GM19455 (cell line): ENCODE measurements around the gene IDI1.
"Not testable (repeated sequence)": the region's sequence is repeated elsewhere in the genome, so short reads cannot be mapped to it uniquely, and the experiment has no call there.

Experiments used
- ATAC-seq: cut with Tn5 transposase; IDR thresholded peaks from one replicate; pipeline ENCODE4 v1.9.1; 2021; ENCODE audit not compliant: unreplicated experiment

The IDI1 gene

DNA sequence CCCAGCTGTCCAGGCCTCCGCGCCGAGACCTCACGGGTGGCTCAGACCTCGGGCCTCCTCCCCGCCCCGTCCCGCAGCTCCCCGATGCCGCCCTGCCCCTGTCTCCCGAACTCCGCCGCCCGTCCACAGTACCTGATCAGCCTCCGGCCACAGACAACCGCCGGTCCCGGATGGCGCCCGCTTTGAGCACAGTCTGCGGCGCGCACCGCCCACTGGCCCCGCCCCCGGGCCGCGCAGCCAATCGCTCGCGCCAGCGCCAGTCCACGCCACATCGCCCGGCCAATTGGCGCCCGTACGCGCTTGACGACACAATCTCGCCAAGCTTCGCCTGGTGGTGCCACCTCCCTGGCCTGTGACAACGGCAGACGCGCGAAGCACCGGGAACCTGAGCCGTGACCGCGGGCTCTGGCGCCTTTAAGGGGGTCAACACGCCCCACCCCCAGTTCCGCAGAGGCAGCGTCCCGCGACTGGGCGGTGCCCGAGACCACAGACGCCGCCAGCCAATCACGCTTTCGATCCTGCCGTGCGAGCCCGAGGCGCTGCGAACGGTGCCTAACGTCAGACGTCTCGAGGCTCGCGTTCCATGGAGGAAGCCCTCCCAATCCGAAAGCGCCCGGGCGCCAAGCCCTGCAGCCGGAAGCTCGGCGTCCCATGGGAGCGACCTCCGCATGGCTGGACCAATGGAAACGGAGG lies at the start of gene IDI1:
TSS of gene IDI1 (minus strand) at position 388 of the 693 bp plus-strand sequence. CDS start at position 272, 116 bp downstream.
- peak; percentile 79 for ATAC-seq

DNA sequence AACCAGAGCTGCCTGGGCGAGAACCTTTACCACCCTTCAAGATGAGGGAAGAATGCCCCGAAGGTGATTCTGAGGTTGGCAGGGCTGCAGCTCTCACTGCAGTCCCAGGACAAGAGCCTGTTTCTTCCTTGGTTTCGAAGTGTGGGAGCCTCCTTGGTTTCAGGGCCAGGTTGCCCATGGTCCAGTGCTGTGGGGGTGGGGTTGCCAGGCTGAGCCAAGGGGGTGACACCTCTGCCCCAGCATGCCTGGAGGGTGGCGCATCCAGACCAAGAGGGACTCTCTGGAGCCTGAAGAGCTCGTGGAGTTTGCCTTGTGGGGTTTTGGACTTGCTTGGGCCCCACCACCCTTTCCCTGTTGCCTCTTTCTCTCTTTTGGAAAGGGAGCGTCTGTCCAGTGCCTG lies 48.5 kb upstream of the IDI1 start:
- no peak for ATAC-seq

DNA sequence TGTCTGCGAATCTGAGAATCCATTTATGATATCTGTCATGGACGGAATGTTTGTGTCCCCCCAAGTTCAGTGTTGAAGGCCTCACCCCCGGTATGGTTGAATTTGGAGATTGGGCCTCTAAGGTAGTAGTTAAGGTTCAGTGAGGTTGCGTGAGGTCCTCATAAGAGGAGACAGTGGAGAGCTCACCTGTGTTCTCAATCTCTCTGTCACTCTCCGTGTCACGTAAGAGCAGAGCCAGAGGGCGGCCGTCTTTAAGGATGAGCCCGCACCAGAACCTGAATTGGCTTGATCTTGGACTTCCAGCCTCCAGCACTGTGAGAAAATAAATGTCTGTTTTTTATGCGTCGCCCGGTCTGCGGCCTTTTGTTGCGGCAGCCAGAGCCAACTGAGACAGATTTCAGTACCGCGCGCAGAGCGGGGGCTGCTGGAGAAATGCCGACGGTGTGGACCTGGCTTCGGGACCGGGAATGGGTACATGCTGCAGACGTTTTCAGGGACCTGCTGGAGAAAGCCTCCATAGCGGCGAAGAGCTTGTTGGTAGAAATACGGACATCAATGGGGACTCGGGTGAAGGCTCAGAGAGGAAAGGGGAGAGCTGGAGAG lies 47.5 kb upstream of the IDI1 start:
- no peak for ATAC-seq

DNA sequence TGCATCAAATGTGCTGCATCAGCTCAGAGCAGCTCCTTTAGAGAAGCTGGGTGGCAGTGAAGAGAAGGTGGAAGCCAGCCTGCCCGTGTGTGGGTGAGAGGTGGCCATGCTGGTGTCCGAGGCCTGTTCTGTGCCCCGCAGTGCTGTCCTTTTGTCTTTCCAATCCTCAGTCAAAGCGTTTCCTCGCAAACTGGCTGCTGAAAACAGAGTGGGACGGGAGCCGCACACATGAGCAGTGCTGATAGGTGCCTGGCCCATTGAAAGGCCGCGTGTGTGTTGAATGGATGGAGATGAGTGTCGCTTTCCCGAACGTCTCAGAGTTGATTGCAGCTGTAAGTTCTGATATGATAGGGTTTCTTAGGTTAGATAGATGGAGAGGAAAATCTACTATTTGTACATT lies 46.6 kb upstream of the IDI1 start:
- no peak for ATAC-seq

DNA sequence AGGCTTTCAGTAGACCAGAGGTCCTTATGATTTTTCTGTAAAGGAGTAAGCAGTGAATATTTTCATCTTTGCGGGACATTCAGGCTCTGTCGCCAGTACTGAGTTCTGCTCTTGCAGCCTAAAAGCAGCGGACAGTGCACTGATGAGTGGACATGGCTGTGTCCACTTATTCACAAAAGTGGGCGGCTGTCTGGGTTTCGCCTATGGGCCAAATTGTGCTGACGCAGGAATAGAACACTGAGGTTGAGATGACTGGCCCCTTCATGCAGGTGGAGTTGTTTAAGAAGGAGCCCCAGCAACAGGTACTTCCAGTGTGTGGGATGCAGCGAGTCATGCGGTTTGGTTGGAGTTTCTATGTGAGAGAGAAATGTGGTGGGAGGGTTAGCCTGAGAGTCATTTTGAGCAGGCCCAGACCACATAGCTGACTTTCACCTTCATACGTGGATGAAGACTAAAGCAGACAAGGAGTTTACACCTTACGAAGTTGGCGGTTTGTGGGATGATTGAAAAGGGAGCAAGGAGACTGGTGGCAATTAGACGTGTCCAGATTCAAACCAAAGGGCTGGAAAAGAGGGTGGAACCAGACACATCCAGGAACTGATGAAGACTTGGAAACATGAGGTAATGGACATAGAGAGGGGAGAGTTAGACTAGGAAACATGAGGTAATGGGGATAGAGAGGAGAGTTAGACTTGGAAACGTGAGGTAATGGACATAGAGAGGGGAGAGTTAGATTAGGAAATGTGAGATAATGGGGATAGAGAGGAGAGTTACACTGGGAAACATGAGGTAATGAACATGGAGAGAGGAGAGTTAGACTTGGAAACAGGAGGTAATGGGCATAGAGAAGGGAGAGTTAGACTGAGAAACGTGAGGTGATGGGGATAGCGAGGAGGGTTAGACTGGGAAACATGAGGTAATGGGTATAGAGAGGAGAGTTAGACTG lies 45.5 kb upstream of the IDI1 start:
- peak; percentile 64 for ATAC-seq

DNA sequence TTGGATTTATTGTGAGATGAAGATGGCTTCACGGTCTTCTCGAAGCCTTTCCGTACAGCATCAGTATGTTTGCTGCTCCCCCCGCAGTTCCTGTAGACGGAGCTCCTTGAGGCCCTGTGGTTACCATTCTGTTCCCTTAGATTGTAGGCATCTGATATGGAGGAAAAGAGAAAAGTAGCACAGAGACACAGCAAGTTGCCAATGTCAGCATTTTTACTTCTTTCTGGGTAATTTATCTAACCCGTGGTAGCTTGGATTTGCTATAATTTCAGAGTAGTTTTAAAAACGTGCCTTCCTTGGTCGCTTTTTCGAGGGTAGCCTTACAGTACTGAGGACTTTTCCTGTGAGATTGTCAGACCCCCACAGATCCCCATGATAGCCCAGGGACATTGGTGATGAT lies 44.8 kb upstream of the IDI1 start:
- no peak for ATAC-seq

DNA sequence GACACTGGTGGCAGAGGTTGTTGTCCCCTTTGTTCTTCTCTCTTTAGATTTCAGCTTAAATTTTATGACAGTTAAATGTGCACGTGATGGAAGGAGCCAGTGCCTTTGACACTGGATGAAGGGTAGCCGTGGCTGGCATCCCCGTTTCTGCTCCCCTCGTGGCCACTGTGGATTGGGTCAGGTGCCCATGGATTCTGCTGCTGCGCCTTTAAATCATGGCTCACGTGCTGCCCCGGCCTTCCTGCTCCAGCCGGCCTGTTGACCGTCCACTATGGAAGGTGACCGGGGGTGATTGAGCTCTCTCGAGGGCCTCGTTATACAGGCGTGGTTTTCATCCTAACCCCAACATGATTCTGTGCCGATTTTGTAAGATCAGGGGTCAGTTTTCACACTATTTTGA lies 41.8 kb upstream of the IDI1 start:
- ATAC-seq: no peak

DNA sequence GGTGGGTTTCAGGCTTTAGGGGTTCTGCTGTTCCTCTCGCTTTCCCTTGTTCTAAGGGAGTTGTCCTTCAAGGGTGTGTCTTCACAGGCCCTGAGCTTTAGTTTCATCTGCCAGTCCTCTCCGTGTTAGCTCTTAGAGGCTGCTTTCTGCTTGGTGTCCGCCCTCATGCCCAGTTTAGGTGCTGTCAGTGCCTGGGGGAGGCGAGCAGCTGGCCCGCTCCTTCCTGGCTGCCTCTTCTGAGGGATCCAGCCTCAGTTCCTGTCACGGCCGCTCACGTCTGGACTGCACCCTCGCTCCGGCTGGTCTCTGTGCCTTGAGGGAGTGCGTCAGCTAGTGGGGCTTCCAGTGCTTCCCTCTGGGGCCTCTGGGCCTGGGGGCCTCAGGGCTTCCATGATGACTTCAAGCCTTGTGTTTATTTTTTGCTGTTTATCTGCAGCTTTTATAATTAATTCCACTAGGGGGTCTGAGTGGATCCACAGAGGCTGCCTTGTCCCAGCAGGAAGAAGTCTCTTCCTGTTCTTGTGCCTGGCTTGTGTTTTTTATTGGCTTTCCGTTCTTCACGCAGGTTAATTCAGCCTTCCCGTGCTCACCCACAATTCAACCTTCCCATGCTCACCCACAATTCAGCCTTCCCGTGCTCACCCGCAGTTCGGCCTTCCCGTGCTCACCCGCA lies 40.2 kb upstream of the IDI1 start:
- ATAC-seq: no peak

DNA sequence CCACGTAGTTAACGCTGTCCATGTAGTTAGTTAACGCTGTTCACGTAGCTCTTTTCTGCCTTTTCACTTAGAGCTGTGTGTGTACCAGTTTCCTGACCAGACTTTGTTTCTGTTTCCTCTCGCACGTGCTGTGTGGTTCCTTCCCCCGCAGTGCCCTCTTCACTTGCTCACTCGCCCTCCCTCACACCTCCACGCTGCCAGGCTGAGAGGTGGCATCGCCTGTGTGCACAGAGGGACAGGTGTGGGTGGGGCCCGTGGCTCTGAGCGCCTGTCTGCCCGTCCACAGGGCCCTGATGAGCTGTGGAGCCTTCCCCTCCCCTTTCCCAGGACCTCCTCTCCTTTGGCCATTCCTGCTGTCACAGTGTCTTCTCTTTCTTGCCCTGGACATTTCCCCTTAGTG lies 37.9 kb upstream of the IDI1 start:
- ATAC-seq: no peak

DNA sequence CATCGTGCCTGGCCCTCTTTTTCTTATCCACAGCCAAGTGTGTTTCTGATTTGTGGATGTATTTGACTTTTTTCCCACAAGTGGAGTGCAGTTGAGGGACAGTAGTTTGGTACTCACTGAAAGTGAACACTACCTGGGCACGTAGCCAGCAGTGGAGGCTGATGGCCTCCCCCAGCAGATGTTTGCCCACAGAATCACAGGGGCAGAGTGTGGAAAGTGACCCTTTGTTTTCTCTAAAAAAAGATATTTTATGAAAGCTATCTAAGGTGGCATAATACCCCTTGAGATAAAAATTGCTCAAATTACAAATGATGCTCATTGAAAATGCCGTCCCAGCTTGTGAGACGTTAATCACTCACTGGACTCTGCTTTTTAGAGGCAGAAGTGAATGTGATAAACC lies 36.3 kb upstream of the IDI1 start:
- ATAC-seq: no peak

DNA sequence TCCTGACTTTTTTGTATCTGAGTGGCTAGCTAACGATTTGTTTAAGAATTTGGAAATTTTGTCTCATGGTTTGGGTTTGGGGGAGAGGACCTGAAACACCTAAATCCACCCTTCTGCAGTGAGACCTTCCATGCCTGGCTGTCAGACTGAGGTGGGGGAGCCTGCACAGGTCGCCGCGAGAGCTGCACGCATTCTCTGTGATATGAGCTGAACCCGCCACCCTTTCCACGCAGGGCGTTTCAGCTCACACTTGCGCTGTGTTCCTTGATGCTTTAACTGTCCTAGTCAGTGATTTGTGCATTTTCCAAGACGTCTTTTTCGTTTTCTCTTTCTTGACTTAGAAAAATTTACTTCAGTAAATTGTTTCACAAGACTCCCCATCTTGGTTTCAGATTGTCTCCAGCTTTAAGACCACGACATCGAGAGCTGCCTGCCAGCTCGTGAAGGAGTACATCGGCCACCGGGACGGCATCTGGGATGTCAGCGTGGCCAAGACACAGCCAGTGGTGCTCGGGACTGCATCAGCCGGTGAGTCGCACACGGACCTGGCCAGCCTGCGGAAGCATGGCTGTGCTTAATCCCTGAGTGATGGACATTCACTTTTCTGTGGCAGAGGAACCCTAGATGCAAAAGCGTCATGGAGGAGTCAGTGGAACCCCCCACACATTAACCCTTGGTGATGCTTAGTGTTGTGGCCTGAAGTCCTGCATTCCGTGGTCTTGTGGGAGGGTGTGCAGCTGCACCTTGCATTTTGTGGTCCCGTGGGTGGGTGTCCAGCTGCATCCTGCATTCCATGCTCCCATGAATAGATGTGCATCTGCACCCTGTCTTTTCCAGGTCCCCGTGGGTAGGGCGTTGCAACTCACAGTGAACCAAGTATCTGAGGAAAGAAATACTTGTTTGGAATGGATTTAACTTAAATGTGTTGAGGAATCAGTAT lies 35.4 kb upstream of the IDI1 start:
- ATAC-seq: no peak

DNA sequence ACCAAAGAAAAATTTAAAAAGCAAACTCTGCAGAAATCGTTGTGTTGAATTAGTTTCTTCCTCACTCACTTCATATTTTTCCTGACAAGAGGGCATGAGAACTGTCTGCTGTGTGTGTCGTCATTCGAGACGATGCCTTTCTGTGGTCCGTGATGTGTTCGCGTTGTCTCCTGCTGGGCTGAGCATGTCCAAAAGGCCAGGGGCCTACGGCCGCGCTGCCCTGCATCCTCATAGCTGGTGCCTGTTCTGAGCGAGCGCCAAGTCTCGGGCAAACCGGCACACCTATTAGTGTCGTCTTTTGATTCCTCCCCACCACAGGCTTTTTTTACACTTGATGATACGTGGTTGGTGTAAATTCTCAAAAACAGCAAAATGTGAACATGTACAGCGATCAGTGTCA lies 34.7 kb upstream of the IDI1 start:
- ATAC-seq: no peak

DNA sequence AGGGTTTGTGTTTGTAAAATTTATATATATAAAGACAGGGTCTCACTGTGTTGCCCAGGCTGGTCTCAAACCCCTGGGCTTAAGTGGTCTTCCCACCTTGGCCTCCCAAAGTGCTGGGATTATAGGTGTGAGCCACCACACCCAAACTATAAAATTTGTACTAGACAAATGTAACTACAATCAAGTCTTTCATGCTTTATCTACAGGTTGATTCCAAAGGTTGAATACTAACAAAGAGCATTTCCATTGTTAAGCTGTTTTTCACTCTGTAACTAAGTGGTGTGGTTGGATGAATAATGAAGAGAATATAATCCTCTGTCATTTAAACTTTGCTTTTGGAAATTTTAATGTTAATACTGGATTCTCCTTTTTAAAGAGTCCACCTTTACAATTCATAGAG lies 29.7 kb upstream of the IDI1 start:
- ATAC-seq: no peak

DNA sequence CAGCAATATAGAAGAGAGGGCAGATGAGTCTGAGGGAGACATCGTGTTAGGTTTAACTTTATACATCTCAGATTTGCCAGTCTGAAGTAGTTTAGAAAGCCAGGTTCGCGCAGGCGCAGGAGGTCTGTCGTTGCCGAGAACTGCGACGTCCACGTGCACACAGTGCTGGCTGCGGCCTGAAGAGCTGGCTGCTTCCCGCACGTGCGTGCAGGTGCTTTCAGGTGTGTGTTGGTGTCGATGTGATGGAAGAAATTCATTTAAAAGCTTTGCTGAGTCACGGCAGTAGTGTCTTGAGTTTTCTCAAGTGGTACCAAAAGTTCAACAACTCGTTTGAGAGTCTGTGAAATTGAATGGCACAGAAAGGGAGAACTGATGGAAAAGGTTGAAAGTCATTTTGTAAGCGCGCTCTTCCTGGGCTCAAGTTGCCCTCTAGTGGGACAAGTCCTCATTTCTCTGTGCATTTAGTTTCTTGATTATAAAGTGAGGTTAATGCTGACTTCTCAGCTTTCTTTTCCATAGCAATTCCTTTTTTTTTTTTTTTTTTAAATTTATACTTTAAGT lies 25.9 kb upstream of the IDI1 start:
- no peak for ATAC-seq

DNA sequence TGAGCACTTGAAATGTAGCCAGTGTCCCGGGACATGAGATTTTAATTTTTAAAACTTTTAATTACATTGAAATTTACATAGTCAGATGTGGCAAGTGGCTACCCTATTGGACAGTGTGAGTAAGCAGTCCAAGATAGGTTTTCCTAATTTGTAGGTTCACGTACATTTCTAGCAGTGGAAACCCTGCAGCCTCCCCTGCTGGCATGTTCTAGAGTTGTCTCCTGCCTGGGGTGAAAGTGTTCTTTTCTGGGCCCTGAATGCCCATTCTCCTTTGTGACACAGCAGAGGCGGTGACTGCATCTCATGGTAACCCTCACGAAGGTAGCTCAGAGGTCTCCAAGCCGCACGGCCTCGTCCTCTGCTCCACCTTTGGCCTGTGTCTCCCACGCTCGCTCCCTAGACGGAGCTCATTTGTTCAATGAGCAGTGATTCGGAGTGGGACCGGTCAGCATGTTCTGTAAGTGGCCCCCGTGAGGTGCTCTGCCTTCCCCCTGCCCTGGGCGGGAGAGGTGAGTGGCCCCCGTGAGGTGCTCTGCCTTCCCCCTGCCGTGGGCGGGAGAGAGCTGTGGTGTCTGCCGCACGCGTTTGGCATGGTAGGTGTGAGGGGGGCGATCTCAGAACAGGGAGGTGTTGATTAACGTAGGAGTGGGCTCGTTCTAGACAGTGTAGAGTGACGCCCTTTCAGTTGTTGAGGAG lies 25.3 kb upstream of the IDI1 start:
- ATAC-seq: no peak

DNA sequence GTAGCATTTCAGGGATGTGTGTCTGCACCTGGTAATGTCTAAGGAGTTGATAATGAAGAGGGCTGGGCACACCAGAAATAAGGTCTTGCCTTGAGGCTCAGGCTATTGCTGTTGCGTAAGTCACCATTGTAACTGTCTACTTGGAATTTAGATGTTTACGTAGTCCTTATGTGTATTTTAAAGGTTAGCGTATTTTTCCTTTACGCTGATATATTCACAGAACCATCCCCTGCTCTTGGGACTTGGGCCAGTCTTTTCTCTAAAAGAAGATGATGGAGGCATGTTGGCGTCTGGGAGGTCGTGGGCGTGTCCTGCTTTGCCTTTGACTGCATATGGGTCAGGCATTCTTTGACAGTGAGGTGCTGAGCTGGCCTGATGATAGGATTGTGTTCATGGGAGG lies 22.0 kb upstream of the IDI1 start:
- no peak for ATAC-seq

DNA sequence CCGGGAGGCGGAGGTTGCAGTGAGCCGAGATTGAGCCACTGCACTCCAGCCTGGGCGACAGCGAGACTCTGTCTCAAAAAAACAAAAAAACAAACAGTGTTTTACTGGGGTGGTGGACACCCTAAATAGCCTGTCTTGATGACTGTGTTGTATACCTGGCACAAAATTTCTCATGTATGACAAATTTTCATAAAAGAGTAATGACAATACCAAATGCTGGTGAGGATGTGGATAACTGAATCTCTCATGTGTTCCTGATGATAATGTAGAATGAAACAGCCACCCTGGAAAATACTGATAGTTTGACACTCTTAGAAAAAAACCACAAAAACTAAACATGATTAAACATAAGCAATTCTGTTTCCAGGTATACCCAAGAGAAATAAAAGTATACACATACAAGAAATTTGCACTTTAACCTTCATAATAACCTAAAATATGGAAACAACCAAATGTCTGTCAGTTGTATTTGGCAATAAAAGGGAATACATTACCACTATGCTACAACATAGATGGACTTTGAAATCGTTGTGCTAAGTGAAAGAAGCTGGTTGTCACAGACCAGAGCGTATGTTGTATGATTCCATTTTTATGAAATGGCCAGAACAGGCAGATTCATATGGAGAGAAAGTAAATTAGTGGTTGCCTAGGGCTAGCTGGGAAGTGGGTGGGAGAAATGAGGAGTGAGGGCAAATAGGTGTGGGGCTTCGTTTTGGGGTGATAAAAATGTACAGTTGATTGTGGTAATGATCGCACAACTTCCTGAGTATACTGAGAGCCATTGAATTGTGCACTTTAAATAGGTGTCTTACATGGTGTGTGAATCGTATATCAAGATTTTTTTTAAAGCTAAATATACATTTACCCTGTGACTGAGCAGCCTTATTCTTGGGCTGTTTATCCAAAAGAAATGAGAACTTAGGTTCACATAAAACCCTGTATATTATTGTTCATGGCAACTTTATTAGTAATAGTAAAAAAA lies 19.8 kb upstream of the IDI1 start:
- ATAC-seq: no peak

DNA sequence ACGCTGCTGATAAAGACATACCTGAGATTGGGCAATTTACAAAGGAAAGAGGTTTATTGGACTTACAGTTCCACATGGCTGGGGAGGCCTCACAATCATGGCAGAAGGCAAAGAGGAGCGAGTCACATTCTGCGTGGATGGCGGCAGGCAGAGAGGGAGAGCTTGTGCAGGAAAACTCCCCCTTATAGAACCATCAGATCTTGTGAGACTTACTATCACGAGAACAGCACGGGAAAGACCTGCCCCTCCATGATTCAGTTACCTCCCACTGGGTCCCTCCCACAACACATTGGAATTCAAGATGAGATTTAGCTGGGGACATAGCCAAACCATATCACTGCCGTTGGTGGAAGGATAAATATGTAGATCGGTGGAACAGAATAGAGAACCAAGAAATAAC lies 17.8 kb upstream of the IDI1 start:
- not testable (repeated sequence) for ATAC-seq
